Esophagus muscularis mucosa (tissue), 4 donors: ENCODE data around the gene THSD7A. TPM values are rescaled to one million over a fixed set of nuclear protein-coding genes. Genes with fewer than 3 reads are reported as not detected.

Experiments
- DNase-seq: peaks from one replicate; pipeline ENCODE4 v3.0.0-alpha.2; 2017; ENCODE audit errors: extremely low spot score
- H3K27ac ChIP-seq, 4 donors: fragments of 200-600 bp; sonication (generic); replicated peaks in 1 of 4; 1 replicate in 3 of 4; 2 replicates in 1 of 4; pipeline ENCODE4 v1.5.1; 2016 to 2019; ENCODE audit warnings: mild to moderate bottlenecking in 1 of 4
- H3K27me3 ChIP-seq, 4 donors: fragments of 200-600 bp; sonication (generic); one replicate each; pipeline versions ENCODE4 v1.5.1 to v1.6.0; 2016 to 2019
- H3K36me3 ChIP-seq, 4 donors: fragments of 200-600 bp; sonication (generic); one replicate each; pipeline ENCODE4 v1.5.1; 2016 to 2019
- H3K4me1 ChIP-seq, 4 donors: fragments of 200-600 bp; sonication (generic); one replicate each; pipeline ENCODE4 v1.5.1; 2016 to 2019
- H3K4me3 ChIP-seq, 4 donors: fragments of 200-600 bp; sonication (generic); 1 replicate in 2 of 4; 2 replicates in 2 of 4; pipeline ENCODE4 v1.5.1; 2016 to 2019; ENCODE audit warnings: mild to moderate bottlenecking in 4 of 4, moderate library complexity in 1 of 4
- H3K9me3 ChIP-seq, 4 donors: fragments of 200-600 bp; sonication (generic); 1 replicate in 3 of 4; 2 replicates in 1 of 4; pipeline ENCODE4 v1.5.1; 2016 to 2019
- CTCF ChIP-seq, 3 experiments: fragments of 200-600 bp in 2 of 3; fragments of 450-650 bp in 1 of 3; sonication (generic) in 2 of 3; IDR thresholded peaks; one replicate each; pipeline ENCODE4 v1.5.1; 2017 to 2019; ENCODE audit warnings: antibody characterized with exemption in 3 of 3, mild to moderate bottlenecking in 2 of 3, moderate library complexity in 1 of 3
- EP300 ChIP-seq: sonication (generic); formaldehyde crosslinking; IDR thresholded peaks from one replicate; pipeline ENCODE4 v1.6.1; 2017; ENCODE audit warnings: antibody characterized with exemption
- POLR2A ChIP-seq: fragments of 450-650 bp; IDR thresholded peaks from one replicate; pipeline ENCODE4 v1.6.1; 2017; ENCODE audit warnings: antibody characterized with exemption, moderate library complexity, mild to moderate bottlenecking, low read depth
- POLR2AphosphoS5 ChIP-seq, 2 donors: sonication (generic); formaldehyde crosslinking; IDR thresholded peaks; one replicate each; pipeline ENCODE4 v1.6.1; 2017; ENCODE audit warnings: antibody characterized with exemption in 2 of 2
- WGBS: methylation state at CpG from one replicate; pipeline ENCODE4 v1.1.5; 2018; 5-methylcytosine and 5-hydroxymethylcytosine counted together
- intact Hi-C: fragments of 100-400 bp; cut with DNase I; formaldehyde crosslinking; loops from one replicate; pipeline ENCODE4 v1.15.1; 2023
- total RNA-seq, 4 donors: library from RNA; depleted of rRNA; stranded (reverse); fragments of >200 nt; gene quantifications; one replicate each; pipeline versions ENCODE4 v1.1.0 to v1.2.1, GENCODE V29; 2016

The THSD7A gene
- total RNA-seq, 4 donors from 2014 or later, result 1.2 to 3.8 (median 2.8) TPM

DNA sequence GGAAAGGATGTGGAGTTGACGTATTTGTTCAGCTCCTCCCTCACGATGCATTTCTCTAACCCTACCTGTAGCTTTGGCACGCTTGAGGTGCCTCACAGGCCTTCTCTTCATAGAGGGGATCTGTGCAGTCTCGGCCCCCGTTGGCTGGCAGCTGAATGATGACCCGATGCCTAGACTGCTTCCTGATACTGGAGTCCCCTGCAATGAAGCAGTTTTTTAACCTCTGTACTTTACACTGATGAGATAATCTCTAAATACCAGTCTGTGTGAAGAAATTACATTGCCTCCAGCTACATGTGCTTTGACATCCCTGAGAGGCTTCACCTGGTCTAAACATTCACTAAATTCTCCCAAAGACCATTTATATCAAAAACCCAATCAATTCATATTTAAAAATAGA lies 370.1 kb downstream of the THSD7A start:
- intact Hi-C loops, result no loop called here
- Histone ChIP-seq H3K27me3 (no peaks in the 10 kb centered on the region), H3K4me1 (peaks cover 0 to 6% (median 2%) of the 10 kb centered on the region in 4 donors), H3K9me3 (no peaks in the 10 kb centered on the region), H3K27ac (no peak overlapping the region), H3K4me3 (no peak overlapping the region), H3K36me3 (no peaks in the 10 kb centered on the region)
- DNase-seq, result no peak
- WGBS, result 86% methylated on average over 6 of the region's 6 CpGs
- TF ChIP-seq POLR2AphosphoS5 (IDR thresholded peaks at IDR 0.05) (no peak), POLR2A (no peak), CTCF (IDR thresholded peaks at IDR 0.05) (no peak), EP300 (no peak)

GRCh38 chr7:11458736-11459483 lies 373.1 kb downstream of the THSD7A start:
- H3K4me3 ChIP-seq, result no peak overlapping the region
- H3K27me3 ChIP-seq, result no peaks in the 10 kb centered on the region
- DNase-seq, result no peak
- TF ChIP-seq POLR2A, result no peak
- no peak for TF ChIP-seq CTCF (IDR thresholded peaks at IDR 0.05)
- TF ChIP-seq EP300, result no peak
- no peak for TF ChIP-seq POLR2AphosphoS5 (IDR thresholded peaks at IDR 0.05)
- 63% methylated on average over 5 of the region's 5 CpGs for WGBS
- no peaks in the 10 kb centered on the region for H3K9me3 ChIP-seq
- intact Hi-C loops, result no loop called here
- H3K27ac ChIP-seq, result no peak overlapping the region
- H3K4me1 ChIP-seq, result peaks cover 0 to 6% (median 5%) of the 10 kb centered on the region in 4 donors
- no peaks in the 10 kb centered on the region for H3K36me3 ChIP-seq

DNA sequence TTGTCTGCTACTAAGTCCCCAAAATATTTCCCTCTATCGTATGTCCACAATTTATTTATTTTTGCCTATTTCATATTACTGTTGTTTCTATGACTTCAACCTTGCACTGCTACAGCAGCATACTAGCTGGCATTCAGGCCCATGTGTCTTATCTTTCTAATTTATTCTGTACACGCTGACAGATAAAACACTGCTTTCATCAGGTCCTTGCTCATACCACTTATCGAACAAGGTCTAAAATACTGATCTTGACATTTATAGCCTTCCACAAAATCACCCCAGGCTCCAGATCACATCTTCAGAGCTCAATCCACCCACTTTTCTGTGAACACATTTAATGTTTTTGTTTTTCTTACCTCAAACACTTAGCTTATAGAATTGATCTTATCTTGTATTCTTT lies 374.6 kb downstream of the THSD7A start:
- peaks cover 0 to 6% (median 5%) of the 10 kb centered on the region in 4 donors for H3K4me1 ChIP-seq
- no peak overlapping the region for H3K27ac ChIP-seq
- H3K4me3 ChIP-seq, result no peak overlapping the region
- no peaks in the 10 kb centered on the region for H3K27me3 ChIP-seq
- H3K9me3 ChIP-seq, result no peaks in the 10 kb centered on the region
- no peak for DNase-seq
- WGBS, result 71% methylated on average over 3 of the region's 3 CpGs
- intact Hi-C loops, result no loop called here
- H3K36me3 ChIP-seq, result no peaks in the 10 kb centered on the region
- no peak for TF ChIP-seq CTCF (IDR thresholded peaks at IDR 0.05)
- no peak for TF ChIP-seq POLR2A
- TF ChIP-seq EP300, result no peak
- TF ChIP-seq POLR2AphosphoS5 (IDR thresholded peaks at IDR 0.05), result no peak

- Histone ChIP-seq H3K9me3 (no peaks in the 10 kb centered on the region), H3K4me3 (no peak overlapping the region), H3K27me3 (no peaks in the 10 kb centered on the region), H3K4me1 (peaks cover 0 to 6% (median 5%) of the 10 kb centered on the region in 4 donors), H3K27ac (no peak overlapping the region), H3K36me3 (no peaks in the 10 kb centered on the region)
- WGBS, result 86% methylated on average over 1 of the region's 1 CpG
- no peak for DNase-seq
- TF ChIP-seq CTCF (IDR thresholded peaks at IDR 0.05) (no peak), EP300 (no peak), POLR2A (no peak), POLR2AphosphoS5 (IDR thresholded peaks at IDR 0.05) (no peak)
- intact Hi-C loops, result no loop called here
These were observed 375.4 kb downstream of the THSD7A start for GRCh38 chr7:11456574-11456973.
